CD4-positive, CD25-positive, alpha-beta regulatory T cell (primary cell): ENCODE data around the gene PTGR3. TPM values are rescaled to one million over a fixed set of nuclear protein-coding genes. Genes with fewer than 3 reads are reported as not detected.
A peak's percentile ranks its signal among the peaks of the same experiment; 100 is the strongest.

Experiments used
- ATAC-seq, 2 donors: fragments of 150-1000 bp; cut with Tn5 transposase; one replicate each; pipeline ENCODE4 v1.10.0; 2021; ENCODE audit warnings: low read depth in 2 of 2, moderate number of reproducible peaks in 2 of 2, moderate library complexity in 1 of 2
- DNase-seq, 3 donors: peaks; one replicate each; pipeline versions ENCODE4 v3.0.0 to v3.0.0-alpha.2; 2012 to 2022; ENCODE audit warnings: mixed read lengths in 1 of 3
- H3K27ac ChIP-seq: one replicate; pipeline ENCODE4 v1.7.0; 2013; ENCODE audit warnings: mild to moderate bottlenecking, low read length; ENCODE audit not compliant: insufficient read depth, poor library complexity, severe bottlenecking
- H3K27me3 ChIP-seq: one replicate; pipeline ENCODE4 v1.7.0; 2013; ENCODE audit warnings: low read length; ENCODE audit not compliant: control insufficient read depth, insufficient read depth
- H3K36me3 ChIP-seq: one replicate; pipeline ENCODE4 v1.7.0; 2013; ENCODE audit warnings: mild to moderate bottlenecking, low read length, moderate library complexity; ENCODE audit not compliant: control insufficient read depth, insufficient read depth
- H3K4me1 ChIP-seq: 2 replicates; pipeline ENCODE4 v1.7.0; 2013; ENCODE audit warnings: mild to moderate bottlenecking, low read length; ENCODE audit not compliant: insufficient read depth, control insufficient read depth, poor library complexity, severe bottlenecking
- H3K4me3 ChIP-seq: one replicate; pipeline ENCODE4 v1.7.0; 2013; ENCODE audit warnings: low read depth, mild to moderate bottlenecking, low read length, moderate library complexity
- H3K9me3 ChIP-seq, 2 experiments: 1 replicate in 1 of 2; 2 replicates in 1 of 2; pipeline ENCODE4 v1.7.0; 2013; ENCODE audit warnings: low read length in 2 of 2, mild to moderate bottlenecking in 1 of 2, moderate library complexity in 1 of 2; ENCODE audit not compliant: control insufficient read depth in 2 of 2
- H3K27ac Mint-ChIP-seq, 3 donors: one replicate each; pipeline ENCODE4 v1.8.0; 2020 to 2022; ENCODE audit warnings: mild to moderate bottlenecking in 3 of 3, mixed read lengths in 3 of 3, moderate library complexity in 2 of 3
- H3K27me3 Mint-ChIP-seq: one replicate; pipeline ENCODE4 v1.8.0; 2022; ENCODE audit warnings: mild to moderate bottlenecking, mixed read lengths
- H3K36me3 Mint-ChIP-seq: one replicate; pipeline ENCODE4 v1.8.0; 2020; ENCODE audit warnings: mixed read lengths
- H3K4me1 Mint-ChIP-seq, 4 donors: one replicate each; pipeline ENCODE4 v1.8.0; 2020 to 2022; ENCODE audit warnings: mixed read lengths in 4 of 4, mild to moderate bottlenecking in 1 of 4
- H3K4me3 Mint-ChIP-seq, 4 donors: one replicate each; pipeline ENCODE4 v1.8.0; 2020 to 2022; ENCODE audit warnings: mild to moderate bottlenecking in 4 of 4, mixed read lengths in 4 of 4, moderate library complexity in 3 of 4
- H3K9me3 Mint-ChIP-seq, 7 donors: one replicate each; pipeline ENCODE4 v1.8.0; 2020 to 2022; ENCODE audit warnings: mixed read lengths in 7 of 7, mild to moderate bottlenecking in 3 of 7, moderate library complexity in 2 of 7
- polyA plus RNA-seq, 4 donors: library from polyadenylated mRNA; unstranded; fragments of 300-500 nt; fragmentation: Illumina TruSeq; gene quantifications; one replicate each; pipeline ENCODE4 v1.2.3, GENCODE V29; 2021
- total RNA-seq: library from RNA; stranded (reverse); gene quantifications from one replicate; pipeline ENCODE4 v1.2.3, GENCODE V29; 2022

Gene PTGR3
- total and polyA plus RNA-seq, 5 donors from 2014 or later: 18.6 to 33.3 (median 25.5) TPM

- H3K36me3 ChIP-seq: no peaks in the 10 kb centered on the region
- no peak overlapping the region for H3K27ac Mint-ChIP-seq
- peaks cover 21% of the 10 kb centered on the region for H3K27me3 Mint-ChIP-seq
- no peak for ATAC-seq
- no peak overlapping the region for H3K4me3 Mint-ChIP-seq
- no peaks in the 10 kb centered on the region for H3K4me1 ChIP-seq
- H3K4me1 Mint-ChIP-seq: peaks cover 0 to 8% (median 0%) of the 10 kb centered on the region in 4 donors
- H3K36me3 Mint-ChIP-seq: no peaks in the 10 kb centered on the region
- DNase-seq: no peak
- H3K27ac ChIP-seq: no peak overlapping the region
- no peaks in the 10 kb centered on the region for H3K9me3 ChIP-seq
- H3K4me3 ChIP-seq: no peak overlapping the region
- peaks cover 2% of the 10 kb centered on the region for H3K27me3 ChIP-seq
- peaks cover 0 to 1% (median 0%) of the 10 kb centered on the region in 7 donors for H3K9me3 Mint-ChIP-seq
These were observed 30.6 kb downstream of the PTGR3 start for GRCh38 chr18:75178376-75178775.

GRCh38 chr18:75176849-75177248 is 32.1 kb downstream of the PTGR3 start:
- Mint-ChIP-seq H3K4me1 (peaks cover 0 to 8% (median 0%) of the 10 kb centered on the region in 4 donors), H3K27ac (peak overlapping the region in 1 of 3 donors; percentile 58), H3K9me3 (peaks cover 0 to 1% (median 0%) of the 10 kb centered on the region in 7 donors), H3K4me3 (no peak overlapping the region), H3K27me3 (peaks cover 20% of the 10 kb centered on the region), H3K36me3 (no peaks in the 10 kb centered on the region)
- ATAC-seq (no peak), DNase-seq (peak in 1 of 3 donors; percentile 21)
- Histone ChIP-seq H3K27me3 (no peaks in the 10 kb centered on the region), H3K4me1 (no peaks in the 10 kb centered on the region), H3K4me3 (no peak overlapping the region), H3K27ac (no peak overlapping the region), H3K9me3 (no peaks in the 10 kb centered on the region), H3K36me3 (no peaks in the 10 kb centered on the region)

GRCh38 chr18:75173738-75174137 is 35.2 kb downstream of the PTGR3 start:
- no peaks in the 10 kb centered on the region for H3K9me3 ChIP-seq
- no peak for DNase-seq
- no peaks in the 10 kb centered on the region for H3K27me3 ChIP-seq
- no peak overlapping the region for H3K27ac ChIP-seq
- no peak overlapping the region for H3K4me3 ChIP-seq
- Mint-ChIP-seq H3K27me3 (peaks cover 8% of the 10 kb centered on the region), H3K36me3 (no peaks in the 10 kb centered on the region), H3K27ac (peak overlapping the region in 1 of 3 donors; percentile 12), H3K9me3 (no peaks in the 10 kb centered on the region), H3K4me1 (peaks cover 0 to 2% (median 0%) of the 10 kb centered on the region in 4 donors), H3K4me3 (no peak overlapping the region)
- no peak for ATAC-seq
- H3K4me1 ChIP-seq: no peaks in the 10 kb centered on the region
- H3K36me3 ChIP-seq: no peaks in the 10 kb centered on the region

GRCh38 chr18:75173125-75173432 is 35.9 kb downstream of the PTGR3 start:
- Histone ChIP-seq H3K27me3 (no peaks in the 10 kb centered on the region), H3K9me3 (no peaks in the 10 kb centered on the region), H3K27ac (no peak overlapping the region), H3K4me3 (no peak overlapping the region), H3K36me3 (no peaks in the 10 kb centered on the region), H3K4me1 (no peaks in the 10 kb centered on the region)
- ATAC-seq (peak; percentile 21 to 53), DNase-seq (peak in 1 of 3 donors; percentile 12)
- Mint-ChIP-seq H3K4me1 (peaks cover 0 to 2% (median 0%) of the 10 kb centered on the region in 4 donors), H3K27me3 (peaks cover 8% of the 10 kb centered on the region), H3K4me3 (no peak overlapping the region), H3K36me3 (no peaks in the 10 kb centered on the region), H3K27ac (no peak overlapping the region), H3K9me3 (no peaks in the 10 kb centered on the region)

GRCh38 chr18:75172299-75173124 is 36.4 kb downstream of the PTGR3 start:
- no peak for ATAC-seq
- peaks cover 8% of the 10 kb centered on the region for H3K27me3 Mint-ChIP-seq
- no peak overlapping the region for H3K4me3 Mint-ChIP-seq

GRCh38 chr18:75170916-75171315 is 38.0 kb downstream of the PTGR3 start:
- Histone ChIP-seq H3K4me1 (no peaks in the 10 kb centered on the region), H3K27me3 (no peaks in the 10 kb centered on the region), H3K36me3 (no peaks in the 10 kb centered on the region), H3K9me3 (no peaks in the 10 kb centered on the region), H3K4me3 (no peak overlapping the region), H3K27ac (no peak overlapping the region)
- no peak for DNase-seq
- Mint-ChIP-seq H3K27me3 (peaks cover 4% of the 10 kb centered on the region), H3K36me3 (no peaks in the 10 kb centered on the region), H3K27ac (no peak overlapping the region), H3K9me3 (no peaks in the 10 kb centered on the region), H3K4me1 (peaks cover 0 to 2% (median 0%) of the 10 kb centered on the region in 4 donors), H3K4me3 (no peak overlapping the region)
- no peak for ATAC-seq

More at GRCh38 chr18:75172299-75173124, 36.4 kb downstream of the PTGR3 start:
- no peak overlapping the region for H3K4me3 ChIP-seq
- H3K9me3 Mint-ChIP-seq: no peaks in the 10 kb centered on the region
- no peak for DNase-seq
- peaks cover 0 to 2% (median 0%) of the 10 kb centered on the region in 4 donors for H3K4me1 Mint-ChIP-seq
- no peak overlapping the region for H3K27ac ChIP-seq
- no peaks in the 10 kb centered on the region for H3K4me1 ChIP-seq
- H3K27ac Mint-ChIP-seq: peak overlapping the region in 2 of 3 donors; percentile 22 to 58
- H3K36me3 Mint-ChIP-seq: no peaks in the 10 kb centered on the region
- H3K9me3 ChIP-seq: no peaks in the 10 kb centered on the region
- no peaks in the 10 kb centered on the region for H3K36me3 ChIP-seq
- H3K27me3 ChIP-seq: no peaks in the 10 kb centered on the region

GRCh38 chr18:75170022-75170789 is 38.7 kb downstream of the PTGR3 start:
- H3K27ac Mint-ChIP-seq: no peak overlapping the region

More at GRCh38 chr18:75170022-75170789, 38.7 kb downstream of the PTGR3 start:
- ATAC-seq (no peak), DNase-seq (no peak)
- no peak overlapping the region for H3K4me3 ChIP-seq
- no peak overlapping the region for H3K27ac ChIP-seq
- peaks cover 4% of the 10 kb centered on the region for H3K27me3 Mint-ChIP-seq
- H3K4me1 Mint-ChIP-seq: peaks cover 0 to 2% (median 0%) of the 10 kb centered on the region in 4 donors
- H3K9me3 ChIP-seq: no peaks in the 10 kb centered on the region
- H3K4me1 ChIP-seq: no peaks in the 10 kb centered on the region
- H3K27me3 ChIP-seq: no peaks in the 10 kb centered on the region
- H3K4me3 Mint-ChIP-seq: no peak overlapping the region
- H3K36me3 ChIP-seq: no peaks in the 10 kb centered on the region
- no peaks in the 10 kb centered on the region for H3K36me3 Mint-ChIP-seq
- no peaks in the 10 kb centered on the region for H3K9me3 Mint-ChIP-seq
